NK-92 treated with Interleukin-12 subunit alpha and Interleukin-12 subunit beta, amount 100 ng/mL, for 24 hours (cell line): ENCODE data around the gene RGS1.

ENCODE experiments used
- DNase-seq: peaks from one replicate; lab custom pipeline; 2025; lab: John Stamatoyannopoulos, UW

RGS1 gene

DNA sequence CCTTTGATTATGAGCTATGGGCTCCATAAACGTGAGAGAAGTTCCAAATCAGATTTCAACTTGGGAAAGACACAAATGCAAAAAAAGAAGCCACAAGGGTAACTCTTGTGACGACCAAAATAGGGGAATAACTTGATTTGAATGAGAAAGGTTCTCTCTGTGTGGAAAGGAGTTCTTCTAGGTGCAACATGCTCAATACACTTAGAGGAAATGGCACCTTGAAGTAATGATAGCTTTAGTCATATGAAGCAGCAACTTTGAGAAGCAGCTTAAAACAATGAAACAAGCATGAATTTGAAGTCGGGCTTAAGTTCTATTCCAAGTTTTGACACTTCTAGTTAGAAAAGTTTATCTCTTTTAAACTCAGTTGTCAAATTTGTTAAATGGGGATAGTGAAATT lies 21.8 kb upstream of the RGS1 start:
- DNase-seq = no peak

DNA sequence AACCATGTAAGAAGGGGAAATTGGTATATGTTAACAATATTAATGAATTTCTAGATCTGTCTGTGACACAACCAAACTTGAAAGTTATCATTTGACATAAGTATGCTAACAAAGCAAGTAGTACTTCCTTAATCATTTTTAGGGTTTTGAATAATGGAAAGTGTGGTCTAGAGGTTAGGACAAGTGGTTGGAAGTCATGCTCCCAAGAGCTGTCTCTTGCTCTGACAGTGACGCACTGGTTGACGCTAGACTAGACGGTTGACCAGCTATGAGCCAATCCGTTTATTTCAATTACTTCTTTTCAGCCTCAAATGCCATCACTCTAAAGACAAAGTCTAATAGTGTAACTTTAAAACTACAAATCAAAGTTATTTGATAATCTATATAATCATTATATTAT lies 20.7 kb upstream of the RGS1 start:
- DNase-seq = no peak

DNA sequence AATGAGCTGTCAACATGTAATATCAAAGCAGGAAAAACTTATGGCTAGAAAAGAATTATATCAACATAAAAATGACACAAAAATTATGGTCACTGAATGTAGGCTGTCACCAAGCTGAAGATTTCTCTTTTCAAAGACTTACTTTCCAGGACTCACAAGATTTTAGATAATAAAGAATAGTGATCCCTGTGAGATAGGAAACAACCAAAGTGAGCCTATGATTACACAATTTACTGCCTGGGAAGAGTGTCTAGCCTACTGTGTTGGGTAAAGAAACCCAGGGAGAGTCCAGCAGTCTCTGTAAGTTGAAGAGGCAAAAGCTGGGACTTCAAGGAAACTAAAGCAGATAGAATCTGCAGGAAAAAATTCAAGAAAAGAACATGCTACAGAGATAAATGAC lies 20.2 kb upstream of the RGS1 start:
- DNase-seq = no peak

DNA sequence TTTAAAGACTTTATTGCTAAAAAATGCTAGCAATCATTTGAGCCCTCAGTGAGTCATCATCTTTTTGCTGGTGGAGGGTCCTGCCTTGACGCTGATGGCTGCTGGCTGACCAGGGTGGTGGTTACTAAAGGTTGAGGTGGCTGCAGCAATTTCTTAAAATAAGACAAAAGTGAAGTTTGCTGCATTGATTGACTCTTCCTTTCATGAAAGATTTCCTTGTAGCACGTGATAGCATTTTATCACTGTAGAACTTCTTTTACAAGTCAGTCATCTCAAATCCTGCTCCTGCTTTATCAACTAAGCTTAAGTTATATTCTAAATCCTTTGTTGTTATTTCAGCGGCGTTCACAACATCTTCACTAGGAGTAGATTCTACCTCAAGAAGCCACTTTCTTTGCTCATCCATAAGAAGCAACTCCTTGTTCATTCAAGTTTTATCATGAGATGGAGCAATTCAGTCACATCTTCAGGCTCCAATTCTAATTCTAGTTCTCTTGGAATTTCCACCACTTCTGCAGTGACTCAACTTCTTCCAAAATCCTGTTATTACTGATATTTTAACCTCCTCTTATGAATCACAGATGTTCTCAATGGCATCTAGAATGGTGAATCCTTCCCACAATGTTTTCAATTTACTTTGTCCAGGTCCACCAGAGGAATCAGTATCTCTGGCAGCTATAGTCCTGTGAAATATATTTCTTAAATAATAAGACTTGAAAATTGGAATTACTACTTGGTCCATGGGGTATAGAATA lies 17.6 kb upstream of the RGS1 start:
- no peak for DNase-seq

DNA sequence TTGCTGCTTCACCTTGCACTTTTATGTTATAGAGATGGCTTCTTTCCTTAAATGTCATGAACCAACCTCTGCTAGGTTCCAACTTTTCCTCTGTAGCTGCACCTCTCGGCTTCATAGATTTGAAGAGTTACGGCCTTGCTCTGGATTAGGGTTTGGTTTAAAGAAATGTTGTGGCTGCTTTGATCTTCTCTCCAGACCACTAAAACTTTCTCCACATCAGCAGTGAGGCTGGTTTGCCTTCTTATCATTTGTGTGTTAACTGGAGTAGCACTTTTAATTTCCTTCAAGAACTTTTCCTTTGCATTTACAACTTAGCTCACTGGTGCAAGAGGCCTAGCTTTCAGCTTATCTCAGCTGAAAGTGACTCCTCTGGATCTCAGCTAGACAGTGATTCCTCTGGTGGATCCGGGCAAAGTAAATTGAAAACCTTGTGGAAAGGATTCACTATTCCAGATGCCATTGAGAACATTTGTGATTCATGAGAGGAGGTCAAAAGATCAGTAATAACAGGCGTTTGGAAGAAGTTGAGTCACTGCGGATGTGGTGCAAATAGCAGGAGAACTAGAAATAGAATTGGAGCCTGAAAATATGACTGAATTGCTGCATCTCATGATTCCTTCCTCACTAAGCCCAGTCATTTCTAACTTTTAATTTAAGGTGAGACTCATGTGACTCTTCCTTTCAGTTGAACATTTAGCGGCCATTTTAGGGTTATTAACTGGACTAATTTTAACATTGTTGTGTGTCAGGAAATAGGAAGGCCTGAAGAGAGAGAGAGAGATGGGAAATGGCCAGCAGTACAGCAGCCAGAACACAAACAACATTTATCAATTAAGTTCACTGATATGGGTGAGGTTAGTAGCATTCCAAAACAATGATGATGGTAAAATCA lies 16.2 kb upstream of the RGS1 start:
- DNase-seq = no peak

DNA sequence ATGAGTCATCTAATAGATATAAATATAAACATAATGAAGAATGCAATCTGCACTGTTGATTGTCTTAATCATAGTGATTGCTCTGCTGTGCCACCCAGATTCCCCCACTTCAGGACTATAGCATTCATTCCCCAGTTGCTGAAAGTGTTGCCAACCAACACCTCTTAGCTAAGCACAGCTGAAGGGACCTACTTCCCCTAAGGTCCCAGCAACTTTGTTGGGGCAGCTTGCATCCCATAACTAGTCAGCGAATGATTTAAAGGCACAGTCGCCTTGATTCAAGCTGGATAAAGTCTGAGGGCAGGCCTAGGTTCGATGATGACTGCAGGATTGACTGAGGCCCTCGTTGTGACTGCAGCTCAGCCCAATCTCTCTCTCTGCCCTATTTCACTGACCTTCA lies 14.3 kb upstream of the RGS1 start:
- DNase-seq = no peak

DNA sequence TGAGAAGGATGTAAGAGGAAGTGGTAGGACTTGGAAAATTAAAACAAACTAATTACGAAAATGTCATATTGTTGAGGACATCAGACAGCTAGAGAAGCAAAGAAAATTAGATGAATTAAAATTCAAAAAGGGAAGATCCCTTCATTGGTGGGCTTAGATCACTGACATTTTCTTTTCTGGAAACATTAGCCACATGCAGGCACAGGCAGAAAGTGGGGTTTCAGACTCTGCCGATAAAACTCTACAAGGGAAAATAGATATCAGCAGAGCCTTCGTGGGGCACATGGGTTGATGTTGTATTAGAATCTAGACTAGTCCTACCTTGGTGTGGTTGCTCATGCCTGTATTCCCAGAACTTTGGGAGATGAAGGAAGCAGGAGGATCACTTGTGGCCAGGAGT lies 12.4 kb upstream of the RGS1 start:
- DNase-seq = no peak

DNA sequence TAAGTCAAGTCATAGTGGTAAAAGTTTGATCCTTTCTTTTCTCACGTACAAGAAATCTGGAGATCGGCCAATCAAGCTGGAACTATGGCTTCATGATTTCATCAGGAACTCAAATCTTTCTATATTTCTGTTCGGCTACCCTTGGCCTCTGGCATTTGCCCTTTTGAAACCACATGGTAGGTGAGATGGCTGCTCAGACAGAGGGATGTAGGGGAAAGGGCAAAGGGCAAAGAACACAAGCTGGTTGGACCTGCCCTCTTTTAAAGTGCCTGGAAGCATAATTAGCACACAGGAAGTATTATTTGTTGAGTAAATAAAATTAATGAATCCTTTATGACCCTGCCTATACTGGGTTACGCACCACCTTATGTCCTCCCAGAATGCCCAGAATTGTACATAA lies 11.5 kb upstream of the RGS1 start:
- DNase-seq = no peak

DNA sequence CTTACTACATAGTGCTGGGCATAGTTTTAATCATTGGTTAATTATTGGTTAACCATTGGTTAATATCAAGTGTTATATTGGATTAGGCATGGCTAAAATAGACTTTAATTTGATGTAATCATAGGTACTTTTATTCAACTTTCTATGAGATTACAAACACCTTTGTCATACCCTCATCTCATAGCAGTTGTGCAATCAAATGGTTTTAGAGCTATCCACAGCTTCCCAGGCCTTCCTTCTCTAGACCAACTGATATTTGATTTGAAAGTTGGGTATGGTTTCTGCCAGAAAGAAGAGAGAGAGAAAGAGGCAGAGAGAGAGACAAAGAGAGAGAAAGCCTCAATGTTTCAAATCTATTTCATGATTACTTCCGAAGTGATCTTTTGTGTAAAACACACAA lies 9.6 kb upstream of the RGS1 start:
- no peak for DNase-seq

DNA sequence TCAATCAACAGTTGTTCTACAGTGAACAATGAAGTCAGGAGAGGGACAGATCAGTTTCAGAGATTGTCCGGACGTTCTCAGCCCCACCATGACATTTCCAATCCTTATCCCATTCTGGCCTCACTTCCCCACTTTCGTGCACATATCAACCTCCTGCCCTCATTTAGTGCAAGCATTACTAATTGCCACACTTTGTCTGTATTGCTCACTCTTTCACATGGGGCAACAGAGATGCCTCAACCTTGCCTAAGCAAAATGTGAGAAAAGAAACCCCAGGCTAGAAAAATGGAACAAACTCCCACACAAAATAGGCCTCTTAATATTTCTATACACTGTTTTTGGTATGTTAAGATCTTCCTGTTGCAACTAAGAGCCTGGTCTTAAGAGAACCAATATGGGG lies 8.9 kb upstream of the RGS1 start:
- DNase-seq = no peak

DNA sequence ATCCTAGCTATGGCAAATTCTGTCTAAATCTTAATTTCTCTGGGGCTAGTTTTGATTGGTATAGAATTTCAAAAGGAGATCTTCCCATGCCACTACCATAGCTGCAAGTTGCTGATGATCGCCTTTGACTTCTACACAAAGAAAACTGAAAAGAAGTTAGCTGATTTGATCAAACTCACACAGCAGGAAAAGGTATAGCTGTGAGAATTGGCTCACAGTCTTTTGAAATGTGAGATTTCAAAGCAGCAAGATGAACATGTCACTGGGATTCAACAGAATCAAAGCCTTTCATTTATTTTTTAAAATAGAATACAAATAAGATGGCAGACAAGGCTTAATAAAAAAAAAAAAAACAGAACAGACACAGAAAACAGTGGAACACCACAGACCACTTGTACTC lies 7.5 kb upstream of the RGS1 start:
- DNase-seq = no peak

DNA sequence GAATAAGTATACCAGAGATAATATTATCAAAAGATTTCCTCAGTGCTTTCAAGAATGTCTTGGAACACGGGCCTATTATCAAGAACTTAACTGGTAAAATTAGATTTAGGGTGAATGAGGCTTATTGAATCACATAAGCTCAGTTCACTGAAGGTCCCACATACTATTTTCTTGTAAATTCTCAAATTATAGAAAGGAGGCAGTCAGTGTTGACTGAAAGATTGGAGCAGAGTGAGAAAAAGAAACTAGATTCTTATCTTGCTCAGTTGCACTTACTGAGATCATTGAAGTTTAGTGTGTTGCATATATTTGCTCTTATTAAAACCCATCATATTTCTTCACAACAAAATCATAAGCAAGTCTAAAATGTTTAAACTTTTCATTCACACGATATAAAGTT lies 3.9 kb upstream of the RGS1 start:
- no peak for DNase-seq

DNA sequence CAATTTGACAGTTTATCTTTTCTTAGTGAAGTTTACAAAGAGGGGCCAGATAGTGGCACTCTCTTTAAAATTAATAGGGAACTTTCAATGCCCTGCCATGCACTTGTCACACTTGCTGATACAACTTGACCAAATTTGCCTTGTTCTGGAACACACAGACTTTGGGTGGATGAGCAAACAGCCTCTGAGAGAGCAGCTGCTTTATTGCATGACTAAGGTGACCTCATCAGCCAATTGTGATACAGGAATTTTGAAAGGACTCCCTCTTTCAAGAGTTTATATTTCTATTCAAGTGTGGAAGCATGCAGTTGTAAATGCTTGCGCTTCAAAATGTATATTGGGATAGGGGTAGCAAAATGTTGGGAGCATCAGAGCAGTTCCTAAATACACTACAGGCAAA lies 2.1 kb upstream of the RGS1 start:
- DNase-seq = no peak

DNA sequence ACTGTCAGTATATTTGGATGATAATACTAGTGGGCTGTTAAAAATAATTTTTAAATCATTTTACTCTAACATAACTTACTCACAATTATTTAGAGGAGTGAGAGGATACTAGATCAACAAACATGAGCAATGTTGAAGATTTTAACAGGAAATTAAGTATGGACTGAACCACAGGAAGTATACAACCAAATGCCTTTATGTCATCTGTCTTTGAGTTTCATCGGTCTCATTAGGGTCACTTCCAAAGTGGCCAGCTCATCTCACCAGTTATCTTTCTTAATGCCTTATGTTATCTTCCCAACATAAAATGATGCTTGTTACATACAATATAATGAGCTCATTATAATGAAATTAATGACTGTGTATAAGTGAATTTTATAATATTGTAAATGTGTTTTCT lies 1.5 kb upstream of the RGS1 start:
- DNase-seq = no peak

DNA sequence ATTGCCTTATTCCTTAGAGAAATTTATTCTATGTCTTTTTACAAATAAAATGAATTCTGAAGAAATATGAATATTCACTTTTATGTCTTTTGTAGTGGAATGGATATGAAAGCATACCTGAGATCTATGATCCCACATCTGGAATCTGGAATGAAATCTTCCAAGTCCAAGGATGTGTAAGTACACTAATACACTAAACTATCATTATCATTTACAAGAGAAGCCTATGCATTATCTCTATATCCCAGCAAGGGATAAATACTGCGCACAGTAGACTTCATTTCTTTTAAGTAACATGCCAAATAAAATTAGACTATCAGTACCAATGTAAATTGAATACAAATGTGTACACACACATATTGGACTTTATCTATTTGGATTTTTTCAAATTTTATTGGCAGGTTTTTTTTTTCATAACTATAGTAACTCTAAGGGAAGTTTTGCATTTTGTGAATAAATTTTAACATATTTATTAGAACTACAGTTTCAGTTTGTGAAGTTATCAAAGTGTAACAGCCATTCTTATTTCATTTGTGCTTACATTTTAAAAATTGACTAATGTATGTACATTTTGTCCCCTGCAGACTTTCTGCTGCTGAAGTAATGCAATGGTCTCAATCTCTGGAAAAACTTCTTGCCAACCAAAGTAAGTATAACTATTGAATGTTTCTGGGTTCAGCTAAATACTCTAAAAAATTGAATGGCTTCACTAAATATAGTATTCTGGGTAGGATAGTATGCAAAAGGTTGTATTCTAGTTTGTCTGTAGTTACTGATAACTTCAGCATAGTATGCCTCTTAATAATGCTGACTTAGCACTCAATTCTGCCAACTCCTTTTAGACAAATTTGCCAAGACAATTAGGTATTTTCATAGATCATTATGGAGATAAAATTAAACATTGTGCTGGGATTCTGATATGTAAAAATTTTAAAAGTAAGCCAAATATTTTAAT lies 894 bp downstream of the RGS1 start:
- no peak for DNase-seq

DNA sequence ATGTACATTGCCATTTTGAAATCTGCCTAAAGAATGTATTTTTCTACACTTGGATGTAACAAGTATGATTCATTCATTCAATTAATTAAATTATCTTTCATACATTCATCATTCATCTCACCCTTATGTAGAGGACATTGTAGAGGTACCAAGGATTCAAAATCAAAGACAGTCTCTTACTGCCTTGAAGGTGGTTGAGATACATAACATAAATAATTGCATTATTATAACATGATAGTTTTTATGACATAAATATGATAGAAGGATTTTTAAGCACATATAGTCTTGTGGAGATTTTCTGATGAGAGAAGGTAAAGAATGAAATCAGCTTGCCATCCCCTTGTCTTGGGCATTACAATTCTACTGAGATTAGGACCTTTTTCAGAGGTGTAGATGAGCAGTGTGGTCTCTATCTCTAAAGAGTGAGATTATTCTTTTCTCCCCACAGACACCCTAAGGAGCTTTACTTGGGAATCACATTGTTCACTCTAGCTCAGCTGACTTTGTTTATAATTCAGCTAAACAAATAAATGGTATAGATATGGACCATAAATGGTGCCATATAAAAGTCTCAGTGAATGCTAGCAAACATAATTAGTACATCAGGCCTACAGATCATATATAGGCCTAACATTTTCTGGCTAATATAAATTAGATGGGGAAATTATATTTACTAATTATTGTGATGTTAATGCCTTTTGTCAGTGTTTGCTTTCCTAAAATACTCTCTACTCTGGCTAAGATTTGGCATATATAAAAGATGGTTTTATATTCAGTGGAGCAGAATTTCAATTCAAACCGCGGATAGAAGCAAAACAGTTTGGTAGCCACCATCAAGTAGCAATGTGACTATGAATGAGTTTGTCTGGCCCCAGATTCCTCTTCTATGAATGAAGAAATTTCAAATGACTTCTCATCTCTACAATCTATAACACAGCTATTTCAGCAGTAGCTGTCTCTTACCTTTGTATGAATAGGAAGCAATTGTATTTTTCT lies 1.9 kb downstream of the RGS1 start:
- no peak for DNase-seq

DNA sequence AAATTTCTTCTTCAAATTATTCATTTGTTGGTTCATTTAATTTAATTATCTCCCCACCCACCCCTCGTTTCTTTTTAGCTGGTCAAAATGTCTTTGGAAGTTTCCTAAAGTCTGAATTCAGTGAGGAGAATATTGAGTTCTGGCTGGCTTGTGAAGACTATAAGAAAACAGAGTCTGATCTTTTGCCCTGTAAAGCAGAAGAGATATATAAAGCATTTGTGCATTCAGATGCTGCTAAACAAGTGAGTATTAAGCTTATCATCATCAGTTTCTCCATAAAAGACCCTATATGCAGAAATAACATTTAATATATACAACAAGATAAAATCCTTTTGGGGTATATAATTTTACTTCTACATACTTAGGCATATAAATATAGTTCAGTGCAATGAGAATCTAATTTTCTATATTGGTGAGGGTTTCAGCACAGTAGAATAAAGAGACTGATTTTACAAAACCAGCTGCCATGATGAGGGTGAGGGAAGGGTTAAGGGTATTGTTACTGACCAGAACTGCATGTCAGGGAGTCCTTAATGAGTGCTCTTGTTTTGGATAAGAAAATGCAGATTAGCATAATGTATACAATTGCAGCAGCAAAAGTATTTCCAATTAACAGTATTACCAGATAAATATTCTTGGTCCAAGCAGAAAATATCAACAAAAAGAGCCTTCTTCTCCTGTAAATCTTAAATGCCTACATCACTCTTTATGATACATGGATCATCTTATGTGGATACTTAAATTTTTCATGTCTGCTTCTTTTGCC lies 2.8 kb downstream of the RGS1 start:
- DNase-seq = no peak

DNA sequence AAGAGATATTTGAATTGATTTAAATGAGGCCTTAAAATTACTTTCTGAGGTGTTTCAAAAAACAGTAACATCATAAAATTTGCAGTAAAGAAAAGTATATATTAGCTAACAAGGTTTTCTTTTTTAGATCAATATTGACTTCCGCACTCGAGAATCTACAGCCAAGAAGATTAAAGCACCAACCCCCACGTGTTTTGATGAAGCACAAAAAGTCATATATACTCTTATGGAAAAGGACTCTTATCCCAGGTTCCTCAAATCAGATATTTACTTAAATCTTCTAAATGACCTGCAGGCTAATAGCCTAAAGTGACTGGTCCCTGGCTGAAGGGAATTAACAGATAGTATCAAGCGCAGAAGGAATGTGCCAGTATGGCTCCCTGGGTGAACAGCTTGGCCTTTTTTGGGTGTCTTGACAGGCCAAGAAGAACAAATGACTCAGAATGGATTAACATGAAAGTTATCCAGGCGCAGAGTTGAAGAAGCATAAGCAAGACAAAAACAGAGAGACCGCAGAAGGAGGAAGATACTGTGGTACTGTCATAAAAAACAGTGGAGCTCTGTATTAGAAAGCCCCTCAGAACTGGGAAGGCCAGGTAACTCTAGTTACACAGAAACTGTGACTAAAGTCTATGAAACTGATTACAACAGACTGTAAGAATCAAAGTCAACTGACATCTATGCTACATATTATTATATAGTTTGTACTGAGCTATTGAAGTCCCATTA lies 3.6 kb downstream of the RGS1 start:
- no peak for DNase-seq

DNA sequence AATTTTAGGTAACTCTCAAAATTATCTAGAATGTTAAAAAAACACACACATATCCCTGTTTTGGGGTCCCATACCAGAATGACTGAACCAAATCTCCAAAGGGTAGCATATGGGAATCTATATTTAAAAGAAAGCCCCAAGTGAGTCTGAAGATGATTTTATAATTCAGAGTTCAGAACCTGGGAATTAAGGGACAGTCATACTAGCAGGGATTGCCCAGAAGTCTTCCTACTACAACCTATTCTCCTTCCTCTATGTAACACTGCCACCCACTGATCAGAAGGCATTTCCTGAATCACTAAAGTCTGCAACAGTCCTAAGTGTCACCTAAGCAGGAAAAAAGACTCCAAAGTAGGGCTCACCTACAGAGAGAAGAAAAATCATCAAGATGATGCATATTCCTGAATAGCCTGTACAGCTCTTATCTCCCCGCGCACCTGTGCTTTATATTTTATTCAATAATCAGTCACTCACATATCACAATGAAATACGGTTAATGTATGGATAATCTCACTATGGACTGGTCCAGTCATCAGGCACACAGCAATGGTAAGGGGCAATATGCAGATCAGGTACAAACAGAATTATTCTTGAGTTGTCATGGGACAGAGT lies 4.9 kb downstream of the RGS1 start:
- no peak for DNase-seq
